CD4-positive, CD25-positive, alpha-beta regulatory T cell (primary cell): ENCODE measurements around the gene NUP62CL. TPM values are rescaled to one million over a fixed set of nuclear protein-coding genes. Genes with fewer than 3 reads are reported as not detected.
"Not testable (repeated sequence)": the region's sequence is repeated elsewhere in the genome, so short reads cannot be mapped to it uniquely, and the experiment has no call there.

Experiments
- ATAC-seq, 2 donors: fragments of 150-1000 bp; cut with Tn5 transposase; one replicate each; pipeline ENCODE4 v1.10.0; 2021; ENCODE audit warnings: low read depth in 2 of 2, moderate number of reproducible peaks in 2 of 2, moderate library complexity in 1 of 2
- DNase-seq, 3 donors: peaks; one replicate each; pipeline versions ENCODE4 v3.0.0 to v3.0.0-alpha.2; 2012 to 2022; ENCODE audit warnings: mixed read lengths in 1 of 3
- H3K27ac ChIP-seq: one replicate; pipeline ENCODE4 v1.7.0; 2013; ENCODE audit warnings: mild to moderate bottlenecking, low read length; ENCODE audit not compliant: insufficient read depth, poor library complexity, severe bottlenecking
- H3K27me3 ChIP-seq: one replicate; pipeline ENCODE4 v1.7.0; 2013; ENCODE audit warnings: low read length; ENCODE audit not compliant: control insufficient read depth, insufficient read depth
- H3K36me3 ChIP-seq: one replicate; pipeline ENCODE4 v1.7.0; 2013; ENCODE audit warnings: mild to moderate bottlenecking, low read length, moderate library complexity; ENCODE audit not compliant: control insufficient read depth, insufficient read depth
- H3K4me1 ChIP-seq: 2 replicates; pipeline ENCODE4 v1.7.0; 2013; ENCODE audit warnings: mild to moderate bottlenecking, low read length; ENCODE audit not compliant: insufficient read depth, control insufficient read depth, poor library complexity, severe bottlenecking
- H3K4me3 ChIP-seq: one replicate; pipeline ENCODE4 v1.7.0; 2013; ENCODE audit warnings: low read depth, mild to moderate bottlenecking, low read length, moderate library complexity
- H3K9me3 ChIP-seq, 2 experiments: 1 replicate in 1 of 2; 2 replicates in 1 of 2; pipeline ENCODE4 v1.7.0; 2013; ENCODE audit warnings: low read length in 2 of 2, mild to moderate bottlenecking in 1 of 2, moderate library complexity in 1 of 2; ENCODE audit not compliant: control insufficient read depth in 2 of 2
- H3K27ac Mint-ChIP-seq, 3 donors: one replicate each; pipeline ENCODE4 v1.8.0; 2020 to 2022; ENCODE audit warnings: mild to moderate bottlenecking in 3 of 3, mixed read lengths in 3 of 3, moderate library complexity in 2 of 3
- H3K27me3 Mint-ChIP-seq: one replicate; pipeline ENCODE4 v1.8.0; 2022; ENCODE audit warnings: mild to moderate bottlenecking, mixed read lengths
- H3K36me3 Mint-ChIP-seq: one replicate; pipeline ENCODE4 v1.8.0; 2020; ENCODE audit warnings: mixed read lengths
- H3K4me1 Mint-ChIP-seq, 4 donors: one replicate each; pipeline ENCODE4 v1.8.0; 2020 to 2022; ENCODE audit warnings: mixed read lengths in 4 of 4, mild to moderate bottlenecking in 1 of 4
- H3K4me3 Mint-ChIP-seq, 4 donors: one replicate each; pipeline ENCODE4 v1.8.0; 2020 to 2022; ENCODE audit warnings: mild to moderate bottlenecking in 4 of 4, mixed read lengths in 4 of 4, moderate library complexity in 3 of 4
- H3K9me3 Mint-ChIP-seq, 7 donors: one replicate each; pipeline ENCODE4 v1.8.0; 2020 to 2022; ENCODE audit warnings: mixed read lengths in 7 of 7, mild to moderate bottlenecking in 3 of 7, moderate library complexity in 2 of 7
- polyA plus RNA-seq, 4 donors: library from polyadenylated mRNA; unstranded; fragments of 300-500 nt; fragmentation: Illumina TruSeq; gene quantifications; one replicate each; pipeline ENCODE4 v1.2.3, GENCODE V29; 2021
- total RNA-seq: library from RNA; stranded (reverse); gene quantifications from one replicate; pipeline ENCODE4 v1.2.3, GENCODE V29; 2022

Gene NUP62CL
- total and polyA plus RNA-seq, 5 donors from 2014 or later, result 0.80 to 3.3 (median 1.6) TPM

- Histone ChIP-seq H3K27ac (no peak overlapping the region), H3K4me3 (no peak overlapping the region)
Measured at GRCh38 chrX:107167163-107167921, 38.9 kb downstream of the NUP62CL start.

GRCh38 chrX:107157618-107158017 lies 48.6 kb downstream of the NUP62CL start:
- H3K27me3 Mint-ChIP-seq, H3K36me3 ChIP-seq, H3K4me3 ChIP-seq, H3K9me3 Mint-ChIP-seq, H3K4me1 ChIP-seq, ATAC-seq, H3K4me3 Mint-ChIP-seq, H3K27ac Mint-ChIP-seq, H3K9me3 ChIP-seq, H3K4me1 Mint-ChIP-seq, H3K36me3 Mint-ChIP-seq, H3K27me3 ChIP-seq, DNase-seq, H3K27ac ChIP-seq: not testable (repeated sequence)

More at GRCh38 chrX:107167163-107167921, 38.9 kb downstream of the NUP62CL start:
- H3K4me3 Mint-ChIP-seq, result no peak overlapping the region
- no peaks in the 10 kb centered on the region for H3K36me3 ChIP-seq
- peaks cover 0 to 4% (median 0%) of the 10 kb centered on the region in 4 donors for H3K4me1 Mint-ChIP-seq
- H3K9me3 ChIP-seq, result no peaks in the 10 kb centered on the region
- H3K36me3 Mint-ChIP-seq, result no peaks in the 10 kb centered on the region
- H3K4me1 ChIP-seq, result no peaks in the 10 kb centered on the region
- no peak for DNase-seq
- peaks cover 0 to 2% (median 0%) of the 10 kb centered on the region in 7 donors for H3K9me3 Mint-ChIP-seq
- no peak overlapping the region for H3K27ac Mint-ChIP-seq
- H3K27me3 ChIP-seq, result no peaks in the 10 kb centered on the region
- ATAC-seq, result no peak
- peaks cover 5% of the 10 kb centered on the region for H3K27me3 Mint-ChIP-seq

- H3K27me3 ChIP-seq, H3K4me1 Mint-ChIP-seq, H3K9me3 Mint-ChIP-seq, H3K27me3 Mint-ChIP-seq, ATAC-seq, H3K27ac ChIP-seq, H3K9me3 ChIP-seq, H3K4me1 ChIP-seq, H3K36me3 Mint-ChIP-seq, H3K36me3 ChIP-seq: not testable (repeated sequence)
- Mint-ChIP-seq H3K27ac (peak overlapping the region in 1 of 3 donors; percentile 67), H3K4me3 (peak overlapping the region; percentile 77 to 84 (median 80))
- DNase-seq, result peak in 1 of 3 donors; percentile 11
- H3K4me3 ChIP-seq, result peak overlapping the region; percentile 52
Measured at GRCh38 chrX:107155621-107156430, 50.4 kb downstream of the NUP62CL start.

- Histone ChIP-seq H3K36me3 (no peaks in the 10 kb centered on the region), H3K9me3 (no peaks in the 10 kb centered on the region), H3K4me1 (no peaks in the 10 kb centered on the region), H3K27me3 (no peaks in the 10 kb centered on the region), H3K4me3 (peak overlapping the region; percentile 52), H3K27ac (no peak overlapping the region)
- DNase-seq (peak in 1 of 3 donors; percentile 40), ATAC-seq (peak; percentile 53 to 80)
- Mint-ChIP-seq H3K27me3 (no peaks in the 10 kb centered on the region), H3K4me3 (peak overlapping the region; percentile 77 to 84 (median 80)), H3K9me3 (peaks cover 0 to 1% (median 0%) of the 10 kb centered on the region in 7 donors), H3K27ac (peak overlapping the region in 1 of 3 donors; percentile 67), H3K4me1 (peaks cover 0 to 10% (median 3%) of the 10 kb centered on the region in 4 donors), H3K36me3 (no peaks in the 10 kb centered on the region)
Measured at GRCh38 chrX:107154787-107155620, 51.2 kb downstream of the NUP62CL start.

- H3K4me1 Mint-ChIP-seq, result peaks cover 0 to 10% (median 3%) of the 10 kb centered on the region in 4 donors
- no peaks in the 10 kb centered on the region for H3K27me3 ChIP-seq
- H3K27ac Mint-ChIP-seq, result no peak overlapping the region
- H3K4me3 Mint-ChIP-seq, result no peak overlapping the region
- ATAC-seq, result no peak
- no peak overlapping the region for H3K27ac ChIP-seq
- no peak for DNase-seq
- no peaks in the 10 kb centered on the region for H3K9me3 ChIP-seq
- H3K36me3 Mint-ChIP-seq, result no peaks in the 10 kb centered on the region
- H3K4me1 ChIP-seq, result no peaks in the 10 kb centered on the region
- H3K4me3 ChIP-seq, result no peak overlapping the region
- H3K36me3 ChIP-seq, result no peaks in the 10 kb centered on the region
- no peaks in the 10 kb centered on the region for H3K27me3 Mint-ChIP-seq
- peaks cover 0 to 1% (median 0%) of the 10 kb centered on the region in 7 donors for H3K9me3 Mint-ChIP-seq
Measured at GRCh38 chrX:107153005-107153404, 53.2 kb downstream of the NUP62CL start.

- ATAC-seq (no peak), DNase-seq (no peak)
- Histone ChIP-seq H3K36me3 (no peaks in the 10 kb centered on the region), H3K27me3 (no peaks in the 10 kb centered on the region), H3K4me1 (no peaks in the 10 kb centered on the region), H3K4me3 (no peak overlapping the region), H3K9me3 (no peaks in the 10 kb centered on the region), H3K27ac (no peak overlapping the region)
- H3K9me3 Mint-ChIP-seq, result peaks cover 0 to 1% (median 0%) of the 10 kb centered on the region in 7 donors
- no peaks in the 10 kb centered on the region for H3K36me3 Mint-ChIP-seq
- H3K27me3 Mint-ChIP-seq, result no peaks in the 10 kb centered on the region
- H3K4me3 Mint-ChIP-seq, result no peak overlapping the region
- no peak overlapping the region for H3K27ac Mint-ChIP-seq
- H3K4me1 Mint-ChIP-seq, result peaks cover 0 to 4% (median 0%) of the 10 kb centered on the region in 4 donors
Measured at GRCh38 chrX:107146670-107147069, 59.6 kb downstream of the NUP62CL start.

- Mint-ChIP-seq H3K27ac (peak overlapping the region in 2 of 3 donors; percentile 77 to 83), H3K4me1 (peaks cover 4 to 6% (median 6%) of the 10 kb centered on the region in 4 donors), H3K4me3 (peak overlapping the region in 2 of 4 donors; percentile 31 to 42), H3K9me3 (peaks cover 0 to 3% (median 0%) of the 10 kb centered on the region in 7 donors), H3K27me3 (peaks cover 9% of the 10 kb centered on the region), H3K36me3 (no peaks in the 10 kb centered on the region)
- H3K27ac ChIP-seq, result no peak overlapping the region
- H3K9me3 ChIP-seq, result no peaks in the 10 kb centered on the region
- H3K36me3 ChIP-seq, result no peaks in the 10 kb centered on the region
- ATAC-seq, result no peak
- H3K4me1 ChIP-seq, result no peaks in the 10 kb centered on the region
- DNase-seq, result no peak
- no peaks in the 10 kb centered on the region for H3K27me3 ChIP-seq
- peak overlapping the region; percentile 0 for H3K4me3 ChIP-seq
Measured at GRCh38 chrX:107135965-107136307, 70.3 kb downstream of the NUP62CL start.
